ENCODE results near the gene FBLN1. TPM values are rescaled to one million over a fixed set of nuclear protein-coding genes. Genes with fewer than 3 reads are reported as not detected.

FBLN1 gene
- total RNA-seq, 2 donors from 2014 or later, result 226 to 305 TPM

- peaks cover 43% of the 10 kb centered on the region for H3K36me3 Mint-ChIP-seq (ENCODE audit: low read depth)
- no peak for TF ChIP-seq CTCF (conservative IDR thresholded peaks at IDR 0.05)
- Histone ChIP-seq H3K36me3 (ENCODE audit: control insufficient read depth, insufficient read depth, low read length) (peaks cover 74% of the 10 kb centered on the region), H3K4me1 (ENCODE audit: control insufficient read depth, insufficient read depth, low read length) (no peaks in the 10 kb centered on the region), H3K27ac (ENCODE audit: low read depth, low read length) (no peak overlapping the region), H3K9ac (ENCODE audit: extremely low read depth, low read length, poor library complexity, severe bottlenecking) (no peak overlapping the region), H3K9me3 (ENCODE audit: control insufficient read depth, low read length) (no peaks in the 10 kb centered on the region), H3K27me3 (ENCODE audit: control insufficient read depth, insufficient read depth, low read length, poor library complexity, severe bottlenecking) (no peaks in the 10 kb centered on the region), H3K4me3 (ENCODE audit: low read length) (no peak overlapping the region)
- WGBS, 2 experiments (ENCODE audit: insufficient coverage in 1 of 2, insufficient read length in 1 of 2), result 92 to 100% methylated on average over 4 to 5 of the region's 5 CpGs
- no peaks in the 10 kb centered on the region for H3K9me3 Mint-ChIP-seq
- H3K4me3 Mint-ChIP-seq, result no peak overlapping the region
- H3K4me1 Mint-ChIP-seq, result peaks cover 4% of the 10 kb centered on the region
- H3K27ac Mint-ChIP-seq, result no peak overlapping the region
- DNase-seq, result no peak
- no peaks in the 10 kb centered on the region for H3K27me3 Mint-ChIP-seq (ENCODE audit: insufficient read depth)
Observed at GRCh38 chr22:45521178-45521577, 18.5 kb downstream of the FBLN1 start.

DNA sequence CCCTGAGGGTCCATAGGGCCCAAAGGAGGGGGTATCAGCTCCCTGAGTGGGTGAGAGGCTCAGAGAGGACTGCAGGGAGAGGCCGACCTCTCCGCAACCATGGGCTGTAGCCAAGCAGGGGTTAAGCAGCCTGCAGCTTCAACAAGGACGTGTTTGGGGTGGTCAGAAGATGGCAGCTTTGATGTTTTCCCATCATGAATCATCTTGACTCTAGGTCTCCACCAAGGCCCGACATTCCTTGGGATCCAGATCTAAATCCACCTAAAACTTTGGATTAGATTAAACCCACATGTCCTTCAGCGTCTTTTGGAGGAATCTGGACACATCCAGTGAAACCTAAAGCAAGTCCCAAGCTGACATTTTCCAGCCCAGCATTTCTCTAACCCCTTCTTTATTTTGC lies 19.8 kb downstream of the FBLN1 start:
- Mint-ChIP-seq H3K27ac (no peak overlapping the region), H3K27me3 (ENCODE audit: insufficient read depth) (no peaks in the 10 kb centered on the region), H3K36me3 (ENCODE audit: low read depth) (peaks cover 52% of the 10 kb centered on the region), H3K4me1 (no peaks in the 10 kb centered on the region), H3K9me3 (no peaks in the 10 kb centered on the region), H3K4me3 (no peak overlapping the region)
- Histone ChIP-seq H3K27me3 (ENCODE audit: control insufficient read depth, insufficient read depth, low read length, poor library complexity, severe bottlenecking) (no peaks in the 10 kb centered on the region), H3K4me1 (ENCODE audit: control insufficient read depth, insufficient read depth, low read length) (no peaks in the 10 kb centered on the region), H3K4me3 (ENCODE audit: low read length) (no peak overlapping the region), H3K27ac (ENCODE audit: low read depth, low read length) (no peak overlapping the region), H3K9me3 (ENCODE audit: control insufficient read depth, low read length) (no peaks in the 10 kb centered on the region), H3K36me3 (ENCODE audit: control insufficient read depth, insufficient read depth, low read length) (peaks cover 85% of the 10 kb centered on the region), H3K9ac (ENCODE audit: extremely low read depth, low read length, poor library complexity, severe bottlenecking) (no peak overlapping the region)
- WGBS, 2 experiments (ENCODE audit: insufficient coverage in 1 of 2, insufficient read length in 1 of 2), result 85 to 91% methylated on average over 5 of the region's 5 CpGs
- TF ChIP-seq CTCF (conservative IDR thresholded peaks at IDR 0.05), result no peak
- DNase-seq, result no peak

GRCh38 chr22:45524157-45524556 lies 21.5 kb downstream of the FBLN1 start:
- 97% methylated on average over 6 of the region's 6 CpGs; no CpG with 5 or more reads in 1 of the 2 experiments for WGBS, 2 experiments (ENCODE audit: insufficient coverage in 1 of 2, insufficient read length in 1 of 2)
- no peaks in the 10 kb centered on the region for H3K9me3 Mint-ChIP-seq

More at GRCh38 chr22:45524157-45524556, 21.5 kb downstream of the FBLN1 start:
- Histone ChIP-seq H3K4me1 (ENCODE audit: control insufficient read depth, insufficient read depth, low read length) (no peaks in the 10 kb centered on the region), H3K9ac (ENCODE audit: extremely low read depth, low read length, poor library complexity, severe bottlenecking) (no peak overlapping the region), H3K27ac (ENCODE audit: low read depth, low read length) (no peak overlapping the region), H3K9me3 (ENCODE audit: control insufficient read depth, low read length) (no peaks in the 10 kb centered on the region), H3K27me3 (ENCODE audit: control insufficient read depth, insufficient read depth, low read length, poor library complexity, severe bottlenecking) (no peaks in the 10 kb centered on the region), H3K36me3 (ENCODE audit: control insufficient read depth, insufficient read depth, low read length) (peaks cover 88% of the 10 kb centered on the region), H3K4me3 (ENCODE audit: low read length) (no peak overlapping the region)
- no peak overlapping the region for H3K27ac Mint-ChIP-seq
- no peak overlapping the region for H3K4me3 Mint-ChIP-seq
- TF ChIP-seq CTCF (conservative IDR thresholded peaks at IDR 0.05), result no peak
- no peaks in the 10 kb centered on the region for H3K27me3 Mint-ChIP-seq (ENCODE audit: insufficient read depth)
- peaks cover 56% of the 10 kb centered on the region for H3K36me3 Mint-ChIP-seq (ENCODE audit: low read depth)
- H3K4me1 Mint-ChIP-seq, result no peaks in the 10 kb centered on the region
- no peak for DNase-seq

Data from endodermal cell (in vitro differentiated cells).